KBM-7 (cell line): ENCODE data around the gene ERCC6.

Experiments used
- DNase-seq: peaks from one replicate; pipeline ENCODE4 v3.0.0-alpha.2; 2015
- in situ Hi-C: fragments of 300-500 bp; cut with MboI; formaldehyde crosslinking; loops from 2 replicates; pipeline ENCODE4 v1.14.3; 2020; ENCODE audit warnings: low sequenced_read_pairs, low pct_unique_long_range_greater_than_20kb, mixed read lengths

ERCC6 gene

DNA sequence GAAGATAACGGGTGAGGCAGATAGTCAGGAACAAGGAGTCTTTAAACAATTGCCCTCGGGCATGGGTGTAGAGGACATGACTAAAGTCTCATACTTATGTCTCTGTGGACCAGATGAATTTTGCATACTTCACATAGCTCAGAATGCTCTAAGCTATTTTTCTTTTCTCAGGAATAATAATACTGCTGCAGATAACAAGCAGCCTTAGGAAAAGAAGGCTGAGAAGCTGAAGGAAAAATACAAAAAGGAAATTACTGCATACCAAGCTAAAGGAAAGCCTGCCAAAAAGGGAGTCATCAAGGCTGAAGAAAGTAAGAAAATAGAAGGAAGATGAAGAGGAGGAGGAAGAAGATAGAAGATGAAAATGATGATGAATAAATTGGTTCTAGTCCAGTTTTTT lies 13.4 kb upstream of the ERCC6 start:
- in situ Hi-C loops = no loop called here

GRCh38 chr10:49550563-49550962 lies 11.6 kb upstream of the ERCC6 start:
- no peak for DNase-seq
- in situ Hi-C loops = no loop called here

More for the DNA sequence above, 13.4 kb upstream of the ERCC6 start:
- no peak for DNase-seq

DNA sequence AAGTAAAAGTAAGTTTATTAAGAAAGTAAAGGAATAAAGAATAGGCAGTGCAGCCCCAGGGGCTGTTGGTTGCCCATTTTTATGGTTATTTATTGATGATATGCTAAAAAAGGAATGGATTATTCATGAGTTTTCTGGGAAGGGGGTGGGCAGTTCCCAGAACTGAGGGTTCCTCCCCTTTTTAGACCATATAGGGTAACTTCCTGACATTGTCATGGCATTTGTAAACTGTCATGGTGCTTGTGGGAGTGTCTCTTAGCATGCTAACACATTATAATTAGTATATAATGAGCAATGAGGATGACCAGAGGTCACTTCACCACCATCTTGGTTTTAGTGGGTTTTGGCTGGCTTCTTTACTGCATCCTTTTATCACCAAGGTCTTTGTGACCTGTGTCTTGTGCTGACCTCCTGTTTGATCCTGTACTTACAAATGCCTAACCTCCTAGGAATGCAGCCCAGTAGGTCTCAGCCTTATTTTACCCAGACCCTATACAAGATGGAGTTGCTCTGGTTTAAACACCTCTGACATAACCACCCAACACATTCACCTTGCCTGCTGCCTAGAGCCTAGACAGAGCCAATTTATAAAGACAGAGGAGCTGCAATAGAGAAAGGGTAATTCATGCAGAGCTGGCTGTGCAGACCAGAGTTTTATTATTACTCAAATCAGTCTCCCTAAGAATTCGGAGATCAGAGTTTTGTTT lies 10.9 kb upstream of the ERCC6 start:
- in situ Hi-C loops = no loop called here
- no peak for DNase-seq

GRCh38 chr10:49543604-49544003 lies 4.7 kb upstream of the ERCC6 start:
- DNase-seq = no peak
- in situ Hi-C loops = no loop called here

DNA sequence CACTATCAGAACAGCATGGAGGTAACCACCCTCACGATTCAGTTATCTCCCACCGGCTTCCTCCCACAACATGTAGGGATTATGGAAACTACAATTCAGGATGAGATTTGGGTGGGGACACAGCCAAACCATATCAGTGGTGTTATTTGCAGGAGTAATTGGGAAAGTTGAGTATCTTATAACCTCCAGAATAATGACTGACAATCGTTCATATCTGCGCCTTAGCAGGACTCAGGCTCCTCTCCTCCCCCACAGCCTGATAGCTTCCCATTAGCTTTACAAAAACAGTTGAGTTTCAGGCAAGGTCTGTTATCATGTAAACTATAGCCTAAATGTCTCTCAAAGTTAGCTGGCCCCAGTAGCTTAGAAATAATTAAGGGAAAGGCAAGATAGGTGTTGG lies 3.4 kb upstream of the ERCC6 start:
- no peak for DNase-seq
- in situ Hi-C loops = no loop called here

GRCh38 chr10:49541762-49542161 lies 2.8 kb upstream of the ERCC6 start:
- no peak for DNase-seq
- in situ Hi-C loops = no loop called here

DNA sequence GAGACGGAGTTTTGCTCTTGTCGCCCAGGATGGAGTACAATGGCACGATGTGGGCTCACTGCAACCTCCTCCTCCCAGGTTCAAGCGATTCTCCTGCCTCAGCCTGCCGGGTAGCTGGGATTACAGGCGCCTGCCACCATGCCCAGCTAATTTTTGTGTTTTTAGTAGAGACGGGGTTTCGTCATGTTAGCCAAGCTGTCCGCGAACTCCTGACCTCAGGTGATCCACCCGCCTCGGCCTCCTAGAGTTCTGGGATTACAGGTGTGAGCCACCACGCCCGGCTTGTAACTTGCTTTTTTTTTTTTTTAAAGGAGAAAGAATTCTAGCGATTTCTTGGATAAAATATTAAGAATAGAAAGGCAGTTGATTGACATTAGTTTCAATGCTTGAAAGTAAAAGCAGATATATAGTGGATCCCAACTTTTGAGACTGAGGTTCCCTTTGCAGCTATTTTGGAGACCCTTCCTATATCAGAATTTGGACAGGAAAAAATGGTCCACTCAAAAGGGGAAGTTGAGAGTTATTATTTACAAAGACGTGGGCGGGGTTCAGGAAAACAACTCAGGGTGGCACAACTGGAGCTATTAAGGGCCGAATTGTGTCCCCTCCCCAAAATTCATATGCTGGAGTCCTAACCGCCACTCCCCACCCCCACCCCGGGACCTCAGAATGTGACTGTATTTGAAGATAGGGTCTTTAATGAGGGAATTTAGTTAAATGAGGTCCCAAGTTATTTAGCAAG lies 1.3 kb upstream of the ERCC6 start:
- in situ Hi-C loops = no loop called here
- DNase-seq = peak; percentile 15

- in situ Hi-C loops = no loop called here
- DNase-seq = no peak
These were observed 482 bp upstream of the ERCC6 start for GRCh38 chr10:49539320-49539885.

DNA sequence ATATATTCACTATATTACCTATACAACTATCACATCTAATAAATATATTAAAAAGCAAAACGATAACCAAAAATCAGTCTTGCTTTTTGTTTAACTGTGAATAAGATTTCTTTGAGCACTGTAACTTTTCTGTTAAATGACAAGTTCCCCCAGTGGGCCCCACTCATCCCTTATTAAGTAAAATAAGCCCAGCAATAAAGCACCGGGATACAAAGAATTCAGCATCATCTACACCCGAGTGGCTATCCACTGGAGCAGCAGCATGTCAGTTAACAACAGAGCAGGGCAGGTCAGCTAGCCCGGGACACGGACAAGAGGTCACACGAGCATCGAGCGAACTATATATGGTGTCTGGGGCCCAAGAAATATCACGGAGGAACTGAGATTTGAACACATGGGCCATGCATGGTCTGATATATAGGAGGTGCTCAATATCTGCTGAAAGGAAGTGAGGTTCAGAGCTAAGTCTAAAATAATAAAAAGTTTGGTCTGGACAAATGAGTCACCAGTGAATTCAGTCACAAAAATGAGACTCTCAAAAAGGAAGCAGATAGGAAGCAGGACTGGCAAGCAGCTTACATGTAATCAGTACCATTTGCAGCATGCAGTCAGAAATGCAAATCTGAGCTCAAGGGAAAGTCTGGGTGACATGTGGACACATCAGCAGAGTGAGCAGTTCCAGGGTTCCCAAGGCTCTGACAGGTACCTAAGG lies 4.1 kb downstream of the ERCC6 start:
- in situ Hi-C loops = no loop called here
- DNase-seq = no peak

DNA sequence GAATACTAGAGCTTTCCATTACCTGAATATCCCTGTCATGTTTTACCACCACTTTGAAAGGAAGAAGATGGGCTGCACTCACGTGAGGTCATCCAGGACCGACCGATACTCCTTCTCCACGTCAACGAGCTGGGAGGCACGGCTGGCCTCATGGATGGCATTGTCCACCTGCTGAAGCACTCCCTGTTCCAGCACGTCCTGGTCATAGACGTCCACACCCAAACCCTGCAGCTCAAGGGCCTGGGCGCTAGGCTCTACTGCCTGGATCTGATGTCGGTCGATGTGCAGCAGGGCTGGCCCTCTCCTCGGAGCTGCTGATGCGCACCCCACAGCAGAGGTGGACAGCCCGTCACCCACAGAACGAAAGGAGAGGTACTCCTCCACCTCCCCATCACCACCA lies 6.5 kb downstream of the ERCC6 start:
- in situ Hi-C loops = no loop called here
- DNase-seq = no peak

DNA sequence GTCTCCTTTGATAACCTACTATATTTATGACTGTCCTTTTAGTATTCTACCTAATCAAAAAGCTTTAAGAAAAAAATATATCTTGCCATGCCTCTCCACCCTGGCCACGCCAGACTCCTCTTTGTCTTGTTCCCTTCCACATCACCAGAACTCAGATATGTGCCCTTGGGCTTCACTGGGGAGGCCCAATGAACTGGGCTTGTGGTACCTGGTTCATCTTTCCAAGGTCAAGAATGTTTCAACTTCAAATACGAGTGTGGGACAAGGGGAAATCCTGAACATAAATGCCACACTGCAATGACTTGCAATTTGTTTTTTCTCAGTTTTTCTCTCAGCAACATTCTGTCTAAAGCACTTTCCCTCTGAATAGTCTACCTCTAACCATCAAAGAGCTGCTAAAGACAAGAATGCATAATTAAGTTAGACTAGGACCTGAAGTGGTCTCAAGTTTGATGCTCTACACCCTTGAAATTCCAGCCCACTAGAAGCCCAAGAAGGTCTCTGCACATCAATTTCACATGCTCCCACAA lies 9.9 kb downstream of the ERCC6 start:
- in situ Hi-C loops = no loop called here

DNA sequence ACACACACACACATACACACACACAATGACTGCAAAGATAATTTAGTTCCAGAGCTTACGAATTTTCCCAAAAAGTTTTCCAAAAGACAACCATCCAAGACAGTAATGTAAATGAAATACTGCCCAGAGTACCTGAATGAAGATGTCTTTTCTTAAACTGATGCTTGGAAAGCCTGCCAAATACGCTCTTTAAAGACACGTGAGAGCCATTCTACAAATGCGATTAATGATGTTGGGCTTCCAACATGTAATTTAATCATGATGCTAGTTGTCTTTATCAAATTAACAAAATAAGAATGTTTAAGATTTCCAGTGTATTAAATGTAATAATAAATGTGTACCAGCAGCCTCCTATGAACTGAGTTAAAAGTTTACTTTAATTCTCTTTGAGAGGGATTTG lies 11.1 kb downstream of the ERCC6 start:
- in situ Hi-C loops = no loop called here
- DNase-seq = no peak

More for the DNA sequence above, 9.9 kb downstream of the ERCC6 start:
- DNase-seq = no peak

DNA sequence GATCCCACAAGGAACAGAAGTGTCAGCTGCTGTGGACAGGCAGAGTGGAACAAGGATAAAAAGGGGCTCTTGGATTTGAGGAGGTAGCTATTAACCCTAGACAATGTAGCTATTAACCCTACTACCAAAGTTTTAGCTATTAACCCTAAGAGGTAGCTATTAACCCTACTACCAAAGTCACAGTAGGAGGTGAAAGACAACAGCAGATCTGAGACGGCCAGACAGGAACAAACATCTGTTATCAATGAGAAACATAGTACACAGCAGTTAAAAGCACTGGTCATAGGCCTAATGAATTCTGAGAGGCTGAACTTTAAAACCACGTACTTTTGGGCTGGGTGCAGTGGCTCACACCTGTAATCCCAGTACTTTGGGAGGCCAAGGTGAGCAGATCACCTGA lies 11.9 kb downstream of the ERCC6 start:
- no peak for DNase-seq
- in situ Hi-C loops = no loop called here

DNA sequence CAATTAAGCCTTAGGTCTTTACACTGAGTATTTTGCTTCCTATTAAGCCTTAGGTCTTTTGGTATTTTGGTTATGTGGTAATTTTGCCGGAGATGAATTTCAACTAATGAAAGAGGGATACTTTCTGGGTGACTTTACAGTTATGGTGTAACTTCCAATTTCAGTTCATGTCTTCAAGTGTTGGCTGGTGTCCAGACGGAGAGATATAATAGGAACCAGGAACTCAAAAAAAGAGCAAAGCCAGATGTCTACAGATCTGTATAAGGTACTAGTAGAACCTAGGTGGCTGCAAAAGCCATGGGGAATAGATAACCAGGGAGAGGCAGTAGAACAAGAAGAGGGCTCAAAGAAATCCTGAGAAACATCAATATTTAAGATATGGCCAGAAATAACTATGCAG lies 12.3 kb downstream of the ERCC6 start:
- in situ Hi-C loops = no loop called here
- no peak for DNase-seq

- no peak for DNase-seq
- in situ Hi-C loops = loop anchor here (25.0 kb wide), 1 partner anchor 862 kb away; no protein-coding TSS in a partner anchor
These were observed 14.4 kb downstream of the ERCC6 start for GRCh38 chr10:49524496-49524895.

GRCh38 chr10:49523301-49523700 lies 15.6 kb downstream of the ERCC6 start:
- in situ Hi-C loops = loop anchor here (25.0 kb wide), 1 partner anchor 861 kb away; no protein-coding TSS in a partner anchor
- no peak for DNase-seq

- no peak for DNase-seq
- in situ Hi-C loops = loop anchor here (25.0 kb wide), 1 partner anchor 859 kb away; no protein-coding TSS in a partner anchor
These were observed 17.9 kb downstream of the ERCC6 start for GRCh38 chr10:49521062-49521461.

GRCh38 chr10:49520122-49520775 lies 18.7 kb downstream of the ERCC6 start:
- no peak for DNase-seq
- in situ Hi-C loops = loop anchor here (25.0 kb wide), 1 partner anchor 858 kb away; no protein-coding TSS in a partner anchor

GRCh38 chr10:49519717-49520116 lies 19.2 kb downstream of the ERCC6 start:
- DNase-seq = no peak
- in situ Hi-C loops = loop anchor here (25.0 kb wide), 1 partner anchor 857 kb away; no protein-coding TSS in a partner anchor
